DND-41 (cell line): ENCODE data around the gene PIAS2.

Experiments
- ATAC-seq: fragments of 200-7000 bp; cut with Tn5 transposase; 3 replicates; pipeline ENCODE4 v1.9.1; 2021; ENCODE audit warnings: low read depth; ENCODE audit not compliant: insufficient read depth
- DNase-seq: peaks from one replicate; pipeline ENCODE4 v3.0.0-alpha.2; 2020
- H2AFZ ChIP-seq: 2 replicates; pipeline ENCODE4 v1.6.0; 2012; ENCODE audit warnings: low read depth, low read length
- H3K27ac ChIP-seq: 2 replicates; pipeline ENCODE4 v1.5.1; 2012; ENCODE audit warnings: low read length, inconsistent platforms
- H3K27me3 ChIP-seq: fragments of 200-600 bp; sonication (generic); 2 replicates; pipeline ENCODE4 v1.6.0; 2012; ENCODE audit warnings: low read length, mild to moderate bottlenecking, inconsistent platforms; ENCODE audit not compliant: insufficient read depth, poor library complexity
- H3K36me3 ChIP-seq: 2 replicates; pipeline ENCODE4 v1.5.1; 2012; ENCODE audit warnings: low read length, inconsistent platforms; ENCODE audit not compliant: insufficient read depth
- H3K4me1 ChIP-seq: 2 replicates; pipeline ENCODE4 v1.5.1; 2012; ENCODE audit warnings: mild to moderate bottlenecking, low read length; ENCODE audit not compliant: insufficient read depth
- H3K4me2 ChIP-seq: 2 replicates; pipeline ENCODE4 v1.6.0; 2012; ENCODE audit warnings: mild to moderate bottlenecking, moderate library complexity, low read length, inconsistent platforms; ENCODE audit not compliant: insufficient read depth
- H3K4me3 ChIP-seq, 2 experiments: fragments of 200-600 bp in 1 of 2; shearing (Covaris generic) in 1 of 2; 2 replicates each; pipeline ENCODE4 v1.5.1; 2012 to 2016; ENCODE audit warnings: inconsistent platforms in 2 of 2, low read length in 2 of 2, mild to moderate bottlenecking in 2 of 2, low read depth in 1 of 2, moderate library complexity in 1 of 2
- H3K79me2 ChIP-seq: 2 replicates; pipeline ENCODE4 v1.6.0; 2012; ENCODE audit warnings: low read length, inconsistent platforms; ENCODE audit not compliant: insufficient read depth
- H3K9ac ChIP-seq: 2 replicates; pipeline ENCODE4 v1.6.0; 2012; ENCODE audit warnings: low read depth, mild to moderate bottlenecking, inconsistent platforms, low read length, moderate library complexity
- H3K9me3 ChIP-seq: 2 replicates; pipeline ENCODE4 v1.5.1; 2012; ENCODE audit warnings: low read length, moderate library complexity, mild to moderate bottlenecking, inconsistent platforms; ENCODE audit not compliant: insufficient read depth, severe bottlenecking
- H4K20me1 ChIP-seq: 2 replicates; pipeline ENCODE4 v1.6.0; 2012; ENCODE audit warnings: low read length; ENCODE audit not compliant: insufficient read depth
- EZH2 ChIP-seq: IDR thresholded peaks from 3 replicates; pipeline ENCODE4 v1.6.1; 2012; ENCODE audit warnings: borderline replicate concordance, low read depth, mild to moderate bottlenecking, moderate library complexity, low read length, inconsistent platforms; ENCODE audit not compliant: severe bottlenecking
- TF ChIP-seq, protein P1 (sequence below): IDR thresholded peaks from 2 replicates; pipeline ENCODE4 v1.5.1; 2012; ENCODE audit warnings: borderline replicate concordance, low read length, moderate library complexity, mild to moderate bottlenecking; ENCODE audit not compliant: poor library complexity, severe bottlenecking; ENCODE audit errors: extremely low read depth

Gene PIAS2

DNA sequence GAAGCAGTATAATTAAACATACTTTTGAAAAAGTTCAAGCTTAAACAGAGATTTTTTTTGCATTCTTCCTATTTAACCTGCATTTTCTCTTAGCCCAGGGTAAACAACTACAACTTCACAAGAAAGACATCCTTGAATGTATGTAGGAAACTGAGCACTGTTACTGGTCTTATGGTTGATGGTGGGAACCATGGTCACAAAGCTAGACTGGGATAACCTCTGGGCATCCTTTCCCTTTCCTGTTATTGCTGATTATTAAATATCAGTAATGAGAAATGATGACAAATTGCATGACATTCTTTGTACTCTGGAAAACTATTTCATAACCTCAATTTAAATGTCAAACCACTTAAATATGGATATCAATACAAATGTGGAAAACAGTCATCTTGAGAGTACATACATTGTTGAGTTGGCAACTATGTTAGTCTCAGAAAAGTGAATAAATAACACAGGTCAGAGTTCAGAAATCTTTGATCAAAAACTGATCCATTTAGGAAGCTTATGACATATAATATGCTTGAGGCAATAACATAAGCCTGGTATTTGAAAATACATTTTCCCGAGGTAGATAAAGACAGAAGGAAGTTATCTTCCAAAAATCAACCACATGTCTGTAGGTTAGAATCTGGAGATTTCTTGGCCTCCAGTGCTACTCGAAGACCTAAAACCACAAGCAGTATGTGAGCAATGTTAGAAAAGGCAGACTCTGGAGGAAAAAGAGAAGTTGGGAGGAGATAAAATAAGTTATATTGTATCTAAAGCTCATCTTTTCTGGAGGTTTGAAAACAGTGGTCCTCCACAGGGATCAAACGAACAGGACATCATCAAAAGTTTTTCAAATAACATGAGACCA is 95.2 kb downstream of the PIAS2 start:
- H3K36me3 ChIP-seq, result peaks cover 32% of the 10 kb centered on the region
- H3K9ac ChIP-seq, result no peak overlapping the region
- H3K4me2 ChIP-seq, result no peak overlapping the region
- H3K79me2 ChIP-seq, result no peaks in the 10 kb centered on the region
- H2AFZ ChIP-seq, result no peak overlapping the region
- ATAC-seq (no peak), DNase-seq (no peak)
- H3K4me1 ChIP-seq, result no peaks in the 10 kb centered on the region
- H3K4me3 ChIP-seq, result no peak overlapping the region
- TF ChIP-seq, protein P1, sequence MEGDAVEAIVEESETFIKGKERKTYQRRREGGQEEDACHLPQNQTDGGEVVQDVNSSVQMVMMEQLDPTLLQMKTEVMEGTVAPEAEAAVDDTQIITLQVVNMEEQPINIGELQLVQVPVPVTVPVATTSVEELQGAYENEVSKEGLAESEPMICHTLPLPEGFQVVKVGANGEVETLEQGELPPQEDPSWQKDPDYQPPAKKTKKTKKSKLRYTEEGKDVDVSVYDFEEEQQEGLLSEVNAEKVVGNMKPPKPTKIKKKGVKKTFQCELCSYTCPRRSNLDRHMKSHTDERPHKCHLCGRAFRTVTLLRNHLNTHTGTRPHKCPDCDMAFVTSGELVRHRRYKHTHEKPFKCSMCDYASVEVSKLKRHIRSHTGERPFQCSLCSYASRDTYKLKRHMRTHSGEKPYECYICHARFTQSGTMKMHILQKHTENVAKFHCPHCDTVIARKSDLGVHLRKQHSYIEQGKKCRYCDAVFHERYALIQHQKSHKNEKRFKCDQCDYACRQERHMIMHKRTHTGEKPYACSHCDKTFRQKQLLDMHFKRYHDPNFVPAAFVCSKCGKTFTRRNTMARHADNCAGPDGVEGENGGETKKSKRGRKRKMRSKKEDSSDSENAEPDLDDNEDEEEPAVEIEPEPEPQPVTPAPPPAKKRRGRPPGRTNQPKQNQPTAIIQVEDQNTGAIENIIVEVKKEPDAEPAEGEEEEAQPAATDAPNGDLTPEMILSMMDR, result no peak
- TF ChIP-seq EZH2, result no peak
- H3K9me3 ChIP-seq, result no peaks in the 10 kb centered on the region
- no peak overlapping the region for H3K27ac ChIP-seq
- no peaks in the 10 kb centered on the region for H3K27me3 ChIP-seq
- H4K20me1 ChIP-seq, result no peaks in the 10 kb centered on the region

DNA sequence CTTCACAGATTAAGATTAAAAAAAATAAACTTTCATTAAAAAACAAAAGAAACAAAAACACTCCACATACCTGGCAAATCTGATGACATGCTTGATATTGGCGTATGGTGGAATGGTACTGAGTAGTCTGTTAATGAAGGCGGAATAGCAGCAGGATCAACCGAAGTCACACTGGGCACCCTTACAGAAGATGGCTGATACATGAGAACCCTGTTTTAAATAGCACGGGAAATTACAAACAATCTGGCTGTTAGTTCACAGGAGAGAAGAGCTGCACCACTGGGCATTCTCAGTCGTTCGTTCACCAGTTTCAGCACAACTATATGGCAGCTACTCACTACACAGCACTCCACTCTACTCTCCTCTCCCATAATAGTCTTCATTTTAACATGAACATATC is 96.4 kb downstream of the PIAS2 start:
- H3K27ac ChIP-seq, result no peak overlapping the region
- H3K4me1 ChIP-seq, result no peaks in the 10 kb centered on the region
- DNase-seq, result no peak
- ATAC-seq, result no peak
- H4K20me1 ChIP-seq, result no peaks in the 10 kb centered on the region
- no peaks in the 10 kb centered on the region for H3K27me3 ChIP-seq
- no peak overlapping the region for H3K4me2 ChIP-seq
- H3K36me3 ChIP-seq, result peaks cover 25% of the 10 kb centered on the region; the same call in 1 of the 2 replicates
- TF ChIP-seq, protein P1, result no peak
- TF ChIP-seq EZH2, result no peak
- H3K9ac ChIP-seq, result no peak overlapping the region
- H3K9me3 ChIP-seq, result no peaks in the 10 kb centered on the region
- no peak overlapping the region for H3K4me3 ChIP-seq
- no peak overlapping the region for H2AFZ ChIP-seq
- H3K79me2 ChIP-seq, result no peaks in the 10 kb centered on the region

DNA sequence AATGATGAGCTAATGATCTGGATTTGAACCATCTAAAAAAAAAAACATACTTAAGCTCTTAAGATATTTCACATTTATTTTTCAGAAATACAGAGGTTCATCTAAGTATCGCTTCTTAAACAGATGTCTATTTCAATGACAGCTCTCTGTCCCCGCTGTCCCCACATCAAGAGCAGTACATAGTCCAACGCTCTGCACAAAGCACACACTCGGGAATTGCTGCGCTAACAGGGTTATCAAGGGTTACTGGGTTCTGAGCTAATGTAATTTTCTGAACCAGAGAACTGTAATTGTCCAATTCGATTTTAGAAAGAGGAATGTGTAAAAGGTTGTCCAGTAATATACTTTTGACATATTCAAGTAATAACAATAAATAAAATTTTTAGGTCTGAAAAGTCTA is 101.6 kb downstream of the PIAS2 start:
- H3K4me3 ChIP-seq, result no peak overlapping the region
- no peak for DNase-seq
- H3K4me2 ChIP-seq, result no peak overlapping the region
- H4K20me1 ChIP-seq, result no peaks in the 10 kb centered on the region
- H3K4me1 ChIP-seq, result no peaks in the 10 kb centered on the region
- TF ChIP-seq, protein P1, result no peak
- no peak for TF ChIP-seq EZH2
- no peak overlapping the region for H3K9ac ChIP-seq
- no peak overlapping the region for H3K27ac ChIP-seq
- H3K79me2 ChIP-seq, result no peaks in the 10 kb centered on the region
- peaks cover 8% of the 10 kb centered on the region; the same call in 1 of the 2 replicates for H3K36me3 ChIP-seq
- H3K9me3 ChIP-seq, result no peaks in the 10 kb centered on the region
- no peaks in the 10 kb centered on the region for H3K27me3 ChIP-seq
- no peak for ATAC-seq
- no peak overlapping the region for H2AFZ ChIP-seq
